Central memory CD8-positive, alpha-beta T cell (primary cell): ENCODE results near the gene USPL1.

Experiments used
- ATAC-seq: fragments of 150-1000 bp; cut with Tn5 transposase; replicated peaks from 2 replicates; pipeline ENCODE4 v1.10.0; 2022; ENCODE audit warnings: mild to moderate bottlenecking, moderate FRiP score, moderate number of reproducible peaks; ENCODE audit not compliant: poor library complexity, severe bottlenecking; ENCODE audit errors: extremely low read depth
- DNase-seq, 2 donors: peaks; one replicate each; pipeline ENCODE4 v3.0.0; 2021; ENCODE audit warnings: low spot score in 2 of 2
- H3K27ac Mint-ChIP-seq: one replicate; pipeline ENCODE4 v1.8.0; 2022; ENCODE audit warnings: low read depth, mild to moderate bottlenecking, moderate library complexity, mixed read lengths
- H3K27me3 Mint-ChIP-seq: one replicate; pipeline ENCODE4 v1.8.0; 2022; ENCODE audit warnings: mixed read lengths
- H3K36me3 Mint-ChIP-seq: one replicate; pipeline ENCODE4 v1.8.0; 2022; ENCODE audit warnings: mild to moderate bottlenecking, moderate library complexity, mixed read lengths; ENCODE audit not compliant: insufficient read depth
- H3K4me1 Mint-ChIP-seq: one replicate; pipeline ENCODE4 v1.8.0; 2022; ENCODE audit warnings: mixed read lengths
- H3K4me3 Mint-ChIP-seq: one replicate; pipeline ENCODE4 v1.8.0; 2022; ENCODE audit warnings: mild to moderate bottlenecking, moderate library complexity, mixed read lengths
- H3K9me3 Mint-ChIP-seq: one replicate; pipeline ENCODE4 v1.8.0; 2022; ENCODE audit warnings: mixed read lengths

Gene USPL1

GRCh38 chr13:30617315-30618185 is at the start of gene USPL1:
USPL1 (plus strand) TSS chr13:30617920; CDS start chr13:30621141, 3,221 bp downstream.
- ATAC-seq: peak; percentile 89
- H3K4me3 Mint-ChIP-seq: no peak within 1 kb of the TSS
- peaks cover 17% of the 10 kb centered on the region for H3K4me1 Mint-ChIP-seq
- no peaks in the 10 kb centered on the region for H3K27me3 Mint-ChIP-seq
- no peaks in the 10 kb centered on the region for H3K9me3 Mint-ChIP-seq
- H3K36me3 Mint-ChIP-seq: peaks cover 12% of the 10 kb centered on the region
- peak; percentile 96 to 98 for DNase-seq
- H3K27ac Mint-ChIP-seq: no peak within 1 kb of the TSS

DNA sequence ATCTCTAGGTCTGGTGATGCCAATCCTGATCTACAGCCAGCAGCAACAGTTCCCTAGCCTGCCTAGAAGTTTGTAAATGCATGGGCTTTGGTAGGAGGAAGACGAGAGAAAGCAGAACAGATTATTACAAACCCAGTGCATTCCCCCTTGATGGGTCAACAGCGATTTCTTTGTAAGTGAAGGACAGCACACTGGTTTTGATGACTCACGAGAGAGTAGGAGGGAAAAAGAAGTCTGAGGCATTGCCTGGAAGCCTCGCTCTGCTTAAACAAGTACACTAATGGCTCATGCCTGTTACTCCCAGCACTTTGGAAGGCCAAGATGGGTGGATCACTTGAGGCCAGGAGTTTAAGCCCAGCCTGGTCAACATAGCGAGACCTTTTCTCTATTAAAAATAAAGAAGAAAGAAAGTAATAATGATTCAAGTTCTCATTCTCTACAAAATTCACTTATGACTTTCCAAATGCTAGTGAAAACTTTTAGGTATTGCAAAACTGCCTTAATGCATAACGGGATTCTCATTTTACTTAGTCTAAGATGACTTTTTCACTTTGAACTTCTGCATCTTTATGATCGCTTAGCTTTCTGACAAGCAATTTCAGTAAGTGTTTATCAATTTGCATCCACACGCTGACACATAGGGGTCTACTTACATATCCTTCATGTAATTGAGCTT is 47.7 kb upstream of the USPL1 start:
- DNase-seq: no peak
- H3K27me3 Mint-ChIP-seq: no peaks in the 10 kb centered on the region
- H3K27ac Mint-ChIP-seq: no peak overlapping the region
- no peaks in the 10 kb centered on the region for H3K9me3 Mint-ChIP-seq
- ATAC-seq: no peak
- peaks cover 4% of the 10 kb centered on the region for H3K36me3 Mint-ChIP-seq
- no peak overlapping the region for H3K4me3 Mint-ChIP-seq
- peaks cover 11% of the 10 kb centered on the region for H3K4me1 Mint-ChIP-seq

DNA sequence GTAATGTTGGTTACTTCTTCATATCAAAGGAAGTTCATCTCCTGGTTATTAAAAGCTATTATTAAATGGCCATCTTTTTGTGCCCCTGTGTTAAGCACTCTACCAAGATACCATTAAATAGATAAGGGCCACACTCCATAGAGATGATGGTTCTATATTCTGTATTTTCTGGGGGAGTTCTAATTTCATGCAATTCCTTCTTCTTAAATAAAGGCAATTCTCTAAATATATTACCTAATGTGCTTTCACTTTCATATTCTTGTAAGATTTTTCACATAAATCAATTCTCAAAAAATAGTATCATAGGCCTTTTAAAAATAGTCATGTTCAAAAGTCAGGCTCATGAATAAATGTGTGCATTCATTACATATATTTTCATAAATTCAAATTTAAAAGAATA is 47.0 kb upstream of the USPL1 start:
- Mint-ChIP-seq H3K27me3 (no peaks in the 10 kb centered on the region), H3K27ac (no peak overlapping the region), H3K9me3 (no peaks in the 10 kb centered on the region), H3K4me1 (peaks cover 11% of the 10 kb centered on the region), H3K4me3 (no peak overlapping the region), H3K36me3 (peaks cover 4% of the 10 kb centered on the region)
- DNase-seq (no peak), ATAC-seq (no peak)

DNA sequence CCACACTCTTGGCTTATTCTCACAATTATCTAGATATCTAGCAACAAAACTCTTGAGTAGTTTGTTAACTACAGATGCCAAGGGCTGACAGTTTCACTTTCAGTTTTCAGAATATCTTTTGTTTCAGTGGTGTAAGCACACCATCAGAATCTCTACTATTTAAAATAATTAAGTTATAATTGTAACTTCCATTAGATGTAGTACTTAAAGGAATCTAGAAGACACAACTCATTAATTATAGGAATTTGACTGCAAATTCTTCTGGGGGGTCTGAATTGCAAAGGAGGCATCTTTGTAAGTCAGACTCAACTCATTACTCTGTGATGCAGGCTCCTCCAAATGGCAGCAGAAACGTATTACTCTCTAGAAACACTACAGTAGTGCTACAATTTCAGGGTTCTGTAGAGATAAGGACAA is 44.9 kb upstream of the USPL1 start:
- Mint-ChIP-seq H3K27ac (peak overlapping the region; percentile 94), H3K4me3 (peak overlapping the region; percentile 73)

GRCh38 chr13:30576528-30576927 is 41.2 kb upstream of the USPL1 start:
- Mint-ChIP-seq H3K27me3 (no peaks in the 10 kb centered on the region), H3K4me1 (peaks cover 25% of the 10 kb centered on the region), H3K27ac (peak overlapping the region; percentile 0), H3K36me3 (peaks cover 2% of the 10 kb centered on the region), H3K9me3 (no peaks in the 10 kb centered on the region), H3K4me3 (peak overlapping the region; percentile 1)
- ATAC-seq (peak; percentile 73), DNase-seq (peak in 1 of 2 donors; percentile 41)

More for the DNA sequence above, 44.9 kb upstream of the USPL1 start:
- no peaks in the 10 kb centered on the region for H3K27me3 Mint-ChIP-seq
- ATAC-seq (peak; percentile 66), DNase-seq (no peak)
- peaks cover 4% of the 10 kb centered on the region for H3K36me3 Mint-ChIP-seq
- H3K9me3 Mint-ChIP-seq: no peaks in the 10 kb centered on the region
- H3K4me1 Mint-ChIP-seq: peaks cover 24% of the 10 kb centered on the region

GRCh38 chr13:30577401-30577852 is 40.3 kb upstream of the USPL1 start:
- ATAC-seq (peak; percentile 49), DNase-seq (peak in 1 of 2 donors; percentile 14)
- no peaks in the 10 kb centered on the region for H3K27me3 Mint-ChIP-seq
- H3K4me3 Mint-ChIP-seq: peak overlapping the region; percentile 30
- H3K9me3 Mint-ChIP-seq: no peaks in the 10 kb centered on the region
- no peak overlapping the region for H3K27ac Mint-ChIP-seq
- H3K4me1 Mint-ChIP-seq: peaks cover 23% of the 10 kb centered on the region
- H3K36me3 Mint-ChIP-seq: peaks cover 2% of the 10 kb centered on the region

- Mint-ChIP-seq H3K36me3 (no peaks in the 10 kb centered on the region), H3K27me3 (no peaks in the 10 kb centered on the region), H3K4me1 (peaks cover 19% of the 10 kb centered on the region), H3K27ac (no peak overlapping the region), H3K4me3 (no peak overlapping the region), H3K9me3 (no peaks in the 10 kb centered on the region)
- ATAC-seq (no peak), DNase-seq (no peak)
Measured at GRCh38 chr13:30580852-30581502, 36.7 kb upstream of the USPL1 start.

DNA sequence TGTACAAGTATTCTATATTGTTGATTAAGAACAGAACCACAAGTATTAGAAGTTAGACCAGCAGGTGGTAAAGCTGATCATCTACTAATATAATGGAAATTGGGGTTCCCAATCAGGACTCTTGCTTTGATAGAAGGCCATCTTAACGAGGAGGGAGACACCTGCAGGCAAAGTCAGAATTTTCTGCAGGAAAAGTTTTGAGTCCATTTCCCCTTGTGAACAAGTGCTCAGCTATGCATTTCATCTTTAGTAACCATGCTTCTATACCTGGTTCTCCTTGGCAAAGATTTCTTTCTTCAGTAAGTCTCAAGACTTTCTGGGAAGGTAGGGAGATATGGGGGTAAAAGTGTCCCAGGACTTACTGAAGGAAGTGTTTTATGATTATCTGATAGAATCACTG is 36.1 kb upstream of the USPL1 start:
- no peaks in the 10 kb centered on the region for H3K36me3 Mint-ChIP-seq

DNA sequence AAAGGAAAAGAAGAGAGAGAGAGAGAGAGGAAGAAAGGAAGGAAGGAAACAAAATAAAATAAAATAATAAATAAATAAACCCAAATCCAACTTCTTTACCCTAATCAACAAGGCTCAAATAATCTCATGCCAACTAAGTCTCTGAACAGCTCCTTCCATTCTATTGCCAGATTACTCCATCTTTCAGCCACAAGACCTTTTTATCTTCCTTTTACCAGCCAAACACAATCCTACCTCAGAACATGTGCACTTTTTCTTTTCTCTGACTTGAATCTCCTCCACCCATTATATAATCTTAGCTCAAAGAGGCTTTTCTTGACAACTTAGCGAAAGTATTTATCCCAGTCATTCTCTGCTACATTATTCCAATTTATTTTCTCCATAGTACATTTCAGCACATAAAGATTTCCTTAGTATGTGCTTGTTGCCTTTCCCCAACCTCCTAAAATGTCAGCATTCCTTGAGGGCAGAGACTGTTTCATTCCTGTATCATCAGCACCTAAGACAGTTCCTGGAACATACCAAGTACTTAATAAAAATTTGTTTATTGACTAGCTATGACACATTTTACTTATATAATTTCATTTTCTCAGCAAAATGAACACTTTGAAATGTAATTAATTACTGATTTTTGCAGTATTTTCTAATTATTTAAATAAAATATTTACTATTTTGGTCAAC is 33.5 kb upstream of the USPL1 start:
- no peak overlapping the region for H3K27ac Mint-ChIP-seq
- DNase-seq (no peak), ATAC-seq (no peak)
- H3K4me1 Mint-ChIP-seq: no peaks in the 10 kb centered on the region
- no peak overlapping the region for H3K4me3 Mint-ChIP-seq
- H3K36me3 Mint-ChIP-seq: no peaks in the 10 kb centered on the region
- no peaks in the 10 kb centered on the region for H3K27me3 Mint-ChIP-seq
- H3K9me3 Mint-ChIP-seq: no peaks in the 10 kb centered on the region

More for the DNA sequence above, 36.1 kb upstream of the USPL1 start:
- Mint-ChIP-seq H3K9me3 (no peaks in the 10 kb centered on the region), H3K27me3 (no peaks in the 10 kb centered on the region), H3K27ac (no peak overlapping the region), H3K4me3 (no peak overlapping the region), H3K4me1 (peaks cover 15% of the 10 kb centered on the region)
- no peak for DNase-seq
- no peak for ATAC-seq

DNA sequence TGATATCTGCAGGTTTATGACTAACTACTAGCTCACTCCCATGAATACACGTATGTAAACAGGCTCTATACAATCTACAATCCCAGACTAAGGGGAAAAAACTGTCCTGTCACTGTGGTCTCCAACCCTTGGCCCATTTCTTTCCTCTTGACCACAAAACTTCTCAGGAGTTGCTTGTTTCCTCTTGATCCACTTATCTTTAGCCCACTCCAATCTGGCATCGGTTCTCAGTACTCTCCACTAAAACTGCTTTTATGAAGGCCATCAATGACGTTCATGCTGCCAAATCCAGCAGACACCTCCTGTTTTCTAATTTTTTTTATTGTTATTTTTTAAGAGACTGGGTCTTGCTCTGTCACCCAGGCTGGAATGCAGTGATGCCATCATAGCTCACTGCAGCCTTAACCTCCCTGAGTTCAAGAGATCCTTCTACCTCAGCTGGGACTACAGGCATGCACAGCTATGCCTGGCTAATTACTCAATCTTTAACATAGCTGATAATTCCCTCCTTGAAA is 31.9 kb upstream of the USPL1 start:
- no peaks in the 10 kb centered on the region for H3K4me1 Mint-ChIP-seq
- DNase-seq (no peak), ATAC-seq (no peak)
- no peaks in the 10 kb centered on the region for H3K36me3 Mint-ChIP-seq
- no peaks in the 10 kb centered on the region for H3K9me3 Mint-ChIP-seq
- H3K27ac Mint-ChIP-seq: no peak overlapping the region
- H3K27me3 Mint-ChIP-seq: no peaks in the 10 kb centered on the region
- H3K4me3 Mint-ChIP-seq: no peak overlapping the region

DNA sequence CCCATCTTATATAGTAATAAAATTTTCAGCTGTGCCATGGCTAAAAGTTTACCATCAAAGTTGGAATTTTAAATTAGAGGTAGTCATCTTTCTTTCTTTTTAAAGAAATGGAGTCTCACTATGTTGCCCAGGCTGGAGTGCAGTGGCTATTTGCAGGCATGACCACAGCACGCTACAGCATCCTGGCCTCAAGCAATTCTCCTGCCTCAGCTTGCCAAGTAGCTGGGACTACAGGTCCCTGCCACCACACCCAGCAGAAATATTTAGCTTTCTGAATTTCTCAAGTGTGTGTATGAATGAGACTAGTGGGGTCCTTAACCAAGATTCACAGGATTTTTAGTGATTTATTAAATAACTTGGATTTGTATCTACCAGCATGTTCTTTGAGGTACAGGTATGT is 30.5 kb upstream of the USPL1 start:
- Mint-ChIP-seq H3K27ac (no peak overlapping the region), H3K27me3 (no peaks in the 10 kb centered on the region), H3K9me3 (no peaks in the 10 kb centered on the region)

GRCh38 chr13:30587739-30588138 is 30.0 kb upstream of the USPL1 start:
- no peak for ATAC-seq
- Mint-ChIP-seq H3K27ac (no peak overlapping the region), H3K27me3 (no peaks in the 10 kb centered on the region), H3K4me3 (no peak overlapping the region), H3K36me3 (no peaks in the 10 kb centered on the region), H3K4me1 (no peaks in the 10 kb centered on the region), H3K9me3 (no peaks in the 10 kb centered on the region)
- no peak for DNase-seq

More for the DNA sequence above, 30.5 kb upstream of the USPL1 start:
- DNase-seq (no peak), ATAC-seq (no peak)
- Mint-ChIP-seq H3K4me1 (no peaks in the 10 kb centered on the region), H3K4me3 (no peak overlapping the region), H3K36me3 (no peaks in the 10 kb centered on the region)
